HG03442 (cell line): Measurements from ENCODE around the gene CCL27.

ENCODE experiments used
- ATAC-seq: cut with Tn5 transposase; IDR thresholded peaks from one replicate; pipeline ENCODE4 v1.9.1; 2021; ENCODE audit warnings: mild to moderate bottlenecking, moderate library complexity; ENCODE audit not compliant: unreplicated experiment

The CCL27 gene

GRCh38 chr9:34684816-34685215 lies 22.4 kb upstream of the CCL27 start:
- no peak for ATAC-seq

DNA sequence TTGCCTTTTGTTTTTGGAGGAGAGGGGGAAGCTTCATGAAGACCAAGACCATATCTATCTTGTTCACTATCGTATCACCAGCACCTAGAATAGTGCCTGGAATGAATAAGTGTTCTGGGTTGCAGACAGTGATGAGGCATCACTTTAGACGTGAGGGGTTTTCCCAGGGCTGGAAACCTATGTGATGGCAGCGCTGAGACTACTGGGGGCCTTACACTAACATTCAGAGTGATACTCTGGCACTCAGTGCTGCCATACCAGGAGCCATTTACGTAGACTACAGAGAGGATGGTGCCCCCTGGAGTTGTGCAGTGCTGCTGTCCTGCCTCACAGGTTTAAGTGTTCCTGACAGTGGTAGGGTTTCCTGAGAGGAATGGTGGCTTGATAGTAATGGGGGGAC lies 21.7 kb upstream of the CCL27 start:
- no peak for ATAC-seq

GRCh38 chr9:34675869-34676268 lies 13.4 kb upstream of the CCL27 start:
- ATAC-seq: no peak

DNA sequence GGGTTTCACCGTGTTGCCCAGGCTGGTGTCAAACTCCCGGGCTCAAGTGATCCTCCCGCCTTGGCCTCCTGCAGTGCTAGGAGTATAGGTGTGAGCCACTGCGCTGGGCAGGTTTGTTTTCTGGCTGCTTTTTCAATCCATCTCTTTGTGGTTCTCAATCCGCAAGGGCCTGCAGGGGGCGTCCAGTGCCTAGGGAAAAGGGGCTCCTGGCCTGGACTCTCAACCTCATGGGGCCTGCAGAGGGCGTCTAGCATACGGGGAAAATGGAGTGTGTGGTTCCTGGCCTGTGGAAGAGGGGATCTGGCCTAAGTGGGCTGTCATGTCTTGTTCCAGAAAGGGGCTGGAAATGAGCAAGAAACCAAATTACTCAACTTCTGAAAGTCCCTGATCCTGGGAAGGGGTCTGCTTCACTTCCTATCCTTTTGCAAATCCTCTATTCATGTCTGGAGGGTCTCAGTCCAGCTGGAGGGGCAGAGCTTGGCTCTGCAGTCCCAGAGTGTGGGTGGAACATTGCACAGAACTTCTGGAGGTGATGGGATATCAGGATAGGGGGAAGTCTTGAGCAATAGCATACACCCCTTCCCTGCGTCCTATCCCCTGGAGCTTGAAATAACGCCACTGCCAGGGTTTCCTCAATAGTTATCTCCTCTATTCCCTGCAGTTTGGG lies 12.7 kb upstream of the CCL27 start:
- no peak for ATAC-seq

GRCh38 chr9:34674440-34674839 lies 12.0 kb upstream of the CCL27 start:
- ATAC-seq: no peak

- ATAC-seq: no peak
These were observed 8.8 kb upstream of the CCL27 start for GRCh38 chr9:34671307-34671706.

- no peak for ATAC-seq
These were observed 7.5 kb upstream of the CCL27 start for GRCh38 chr9:34669809-34670562.

- ATAC-seq: peak; percentile 57
These were observed 3.2 kb upstream of the CCL27 start for GRCh38 chr9:34665381-34666250.

GRCh38 chr9:34665067-34665380 lies 2.6 kb upstream of the CCL27 start:
- ATAC-seq: peak; percentile 24

GRCh38 chr9:34664281-34665066 lies 2.0 kb upstream of the CCL27 start:
- ATAC-seq: peak; percentile 38

- ATAC-seq: no peak
These were observed 797 bp upstream of the CCL27 start for GRCh38 chr9:34663303-34663605.

GRCh38 chr9:34659592-34660253 lies 2.7 kb downstream of the CCL27 start:
- no peak for ATAC-seq

GRCh38 chr9:34658461-34658860 lies 4.0 kb downstream of the CCL27 start:
- ATAC-seq: no peak

GRCh38 chr9:34656992-34657391 lies 5.5 kb downstream of the CCL27 start:
- ATAC-seq: no peak

DNA sequence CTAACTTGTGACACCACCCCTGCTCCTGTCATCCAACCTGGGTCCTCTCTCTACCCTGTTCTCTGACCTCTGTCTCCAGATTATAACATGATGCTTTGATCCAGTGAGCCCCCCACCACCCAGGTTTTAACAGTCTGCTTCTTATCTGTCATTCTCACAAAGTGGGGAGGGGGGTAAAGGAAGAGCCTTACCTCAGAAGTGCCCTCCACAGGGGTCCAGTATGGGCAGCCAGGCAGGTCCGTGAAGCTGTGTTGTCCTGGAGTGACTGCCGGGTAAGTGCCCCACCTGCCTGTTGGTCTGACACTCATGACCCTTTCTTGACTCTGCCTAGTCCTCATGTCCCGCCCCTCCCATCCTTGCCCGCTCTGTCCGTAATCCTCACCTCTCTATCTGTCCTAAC lies 7.1 kb downstream of the CCL27 start:
- no peak for ATAC-seq

DNA sequence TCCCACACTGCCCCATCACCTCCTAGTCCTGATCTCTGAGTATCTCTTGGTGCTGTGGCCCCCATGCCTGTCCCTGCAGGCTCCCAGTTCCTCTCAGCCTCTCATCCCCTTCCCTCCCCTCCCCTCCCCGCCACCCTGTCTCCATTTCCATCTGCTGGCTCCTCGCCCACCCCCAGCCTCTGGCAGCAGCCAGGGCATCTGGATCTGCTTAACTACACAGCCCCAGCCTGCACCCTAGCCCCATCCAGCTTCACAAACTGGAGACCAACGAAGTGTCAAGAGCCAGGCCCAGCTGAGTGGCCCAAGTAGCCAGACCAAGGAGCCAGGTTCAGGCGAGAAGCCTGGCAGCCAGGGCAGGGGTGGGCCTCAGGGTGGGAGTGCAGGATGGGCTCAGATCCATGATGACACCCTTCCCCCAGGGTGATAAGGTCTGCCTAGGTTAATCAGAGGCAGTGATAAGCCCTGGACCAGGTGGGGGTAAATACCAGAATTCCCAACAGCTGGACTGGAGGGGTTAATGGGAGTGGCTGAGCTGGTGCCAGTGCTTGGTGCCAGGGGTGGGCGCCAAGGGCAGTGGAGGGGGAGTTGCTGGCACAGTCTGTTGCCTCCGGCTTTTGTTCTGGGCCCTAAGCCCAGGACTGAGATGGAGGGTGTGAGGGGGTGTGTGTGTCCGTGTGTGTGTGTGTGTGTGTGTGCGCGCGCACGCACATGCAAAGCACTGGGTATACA lies 8.0 kb downstream of the CCL27 start:
- no peak for ATAC-seq

GRCh38 chr9:34653151-34654072 lies 9.0 kb downstream of the CCL27 start:
- ATAC-seq: no peak

DNA sequence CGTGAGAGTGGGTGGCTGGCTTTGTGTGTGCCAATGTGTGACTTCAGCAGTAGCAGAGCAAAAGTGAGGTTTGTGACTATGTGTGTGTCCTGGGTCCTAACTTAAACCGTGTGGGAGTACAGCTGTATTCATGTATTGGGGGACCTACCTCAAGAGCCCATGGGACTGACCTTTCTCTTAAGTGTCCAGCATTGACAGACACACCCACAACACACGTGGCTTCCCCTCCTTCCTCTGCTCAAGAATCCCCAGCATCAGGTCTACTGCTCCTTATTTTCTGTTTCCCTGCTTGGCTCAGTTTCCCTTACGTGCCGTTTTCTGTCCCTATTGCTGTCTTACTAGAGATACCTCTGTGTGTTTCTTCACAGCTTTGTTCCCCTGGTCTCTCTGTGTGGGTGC lies 9.9 kb downstream of the CCL27 start:
- no peak for ATAC-seq
